ENCODE data around the gene MYO3B. TPM values are rescaled to one million over a fixed set of nuclear protein-coding genes. Genes with fewer than 3 reads are reported as not detected.
"Not testable (repeated sequence)": the region's sequence is repeated elsewhere in the genome, so short reads cannot be mapped to it uniquely, and the experiment has no call there.

MYO3B gene
- polyA plus RNA-seq, 4 donors, result 0.08 to 9.9 (median 8.7) TPM

- DNase-seq (ENCODE audit: low read depth in 4 of 4, low spot score in 3 of 4), result no peak
Observed at GRCh38 chr2:170255137-170255536, 77.2 kb downstream of the MYO3B start.

GRCh38 chr2:170255971-170256370 is 78.0 kb downstream of the MYO3B start:
- no peak for DNase-seq (ENCODE audit: low read depth in 4 of 4, low spot score in 3 of 4)

GRCh38 chr2:170258382-170258781 is 80.4 kb downstream of the MYO3B start:
- no peak for DNase-seq (ENCODE audit: low read depth in 4 of 4, low spot score in 3 of 4)

- DNase-seq (ENCODE audit: low read depth in 4 of 4, low spot score in 3 of 4), result no peak
Observed at GRCh38 chr2:170260188-170260587, 82.2 kb downstream of the MYO3B start.

- DNase-seq (ENCODE audit: low read depth in 4 of 4, low spot score in 3 of 4), result no peak
Observed at GRCh38 chr2:170261566-170261965, 83.6 kb downstream of the MYO3B start.

GRCh38 chr2:170262343-170262742 is 84.4 kb downstream of the MYO3B start:
- DNase-seq (ENCODE audit: low read depth in 4 of 4, low spot score in 3 of 4), result no peak

- no peak for DNase-seq (ENCODE audit: low read depth in 4 of 4, low spot score in 3 of 4)
Observed at GRCh38 chr2:170262806-170263205, 84.9 kb downstream of the MYO3B start.

GRCh38 chr2:170263728-170264521 is 86.0 kb downstream of the MYO3B start:
- DNase-seq (ENCODE audit: low read depth in 4 of 4, low spot score in 3 of 4), result not testable (repeated sequence)

- no peak for DNase-seq (ENCODE audit: low read depth in 4 of 4, low spot score in 3 of 4)
Observed at GRCh38 chr2:170264522-170264860, 86.5 kb downstream of the MYO3B start.

- no peak for DNase-seq (ENCODE audit: low read depth in 4 of 4, low spot score in 3 of 4)
Observed at GRCh38 chr2:170264865-170265264, 86.9 kb downstream of the MYO3B start.

- no peak for DNase-seq (ENCODE audit: low read depth in 4 of 4, low spot score in 3 of 4)
Observed at GRCh38 chr2:170265321-170265720, 87.4 kb downstream of the MYO3B start.

- DNase-seq (ENCODE audit: low read depth in 4 of 4, low spot score in 3 of 4), result no peak
Observed at GRCh38 chr2:170266358-170266757, 88.4 kb downstream of the MYO3B start.

GRCh38 chr2:170267071-170267470 is 89.1 kb downstream of the MYO3B start:
- no peak for DNase-seq (ENCODE audit: low read depth in 4 of 4, low spot score in 3 of 4)

GRCh38 chr2:170270278-170270864 is 92.4 kb downstream of the MYO3B start:
- no peak for DNase-seq (ENCODE audit: low read depth in 4 of 4, low spot score in 3 of 4)

GRCh38 chr2:170271340-170271739 is 93.4 kb downstream of the MYO3B start:
- no peak for DNase-seq (ENCODE audit: low read depth in 4 of 4, low spot score in 3 of 4)

GRCh38 chr2:170276056-170276455 is 98.1 kb downstream of the MYO3B start:
- DNase-seq (ENCODE audit: low read depth in 4 of 4, low spot score in 3 of 4), result no peak

- DNase-seq (ENCODE audit: low read depth in 4 of 4, low spot score in 3 of 4), result no peak
Observed at GRCh38 chr2:170276925-170277629, 99.1 kb downstream of the MYO3B start.

GRCh38 chr2:170277951-170278350 is 100.0 kb downstream of the MYO3B start:
- DNase-seq (ENCODE audit: low read depth in 4 of 4, low spot score in 3 of 4), result no peak

GRCh38 chr2:170279615-170280014 is 101.7 kb downstream of the MYO3B start:
- DNase-seq (ENCODE audit: low read depth in 4 of 4, low spot score in 3 of 4), result not testable (repeated sequence)

- no peak for DNase-seq (ENCODE audit: low read depth in 4 of 4, low spot score in 3 of 4)
Observed at GRCh38 chr2:170282851-170283250, 104.9 kb downstream of the MYO3B start.

GRCh38 chr2:170284205-170284604 is 106.3 kb downstream of the MYO3B start:
- no peak for DNase-seq (ENCODE audit: low read depth in 4 of 4, low spot score in 3 of 4)

- DNase-seq (ENCODE audit: low read depth in 4 of 4, low spot score in 3 of 4), result no peak
Observed at GRCh38 chr2:170288859-170289258, 110.9 kb downstream of the MYO3B start.

Measured in left renal pelvis (tissue), 4 donors.